ENCODE data around the gene ADCYAP1R1.

The ADCYAP1R1 gene

GRCh38 chr7:31076051-31076450 lies 23.9 kb downstream of the ADCYAP1R1 start:
- no peaks in the 10 kb centered on the region for H3K36me3 Mint-ChIP-seq (ENCODE audit: insufficient read depth)
- no peaks in the 10 kb centered on the region for H3K9me3 Mint-ChIP-seq
- H3K27ac Mint-ChIP-seq (ENCODE audit: low read depth): no peak overlapping the region
- DNase-seq (ENCODE audit: low spot score in 2 of 2): no peak
- H3K4me1 Mint-ChIP-seq: no peaks in the 10 kb centered on the region
- peaks cover 19% of the 10 kb centered on the region for H3K27me3 Mint-ChIP-seq
- ATAC-seq (replicated peaks; ENCODE audit: extremely low read depth, poor library complexity, severe bottlenecking): no peak
- H3K4me3 Mint-ChIP-seq: no peak overlapping the region

- ATAC-seq (replicated peaks; ENCODE audit: extremely low read depth, poor library complexity, severe bottlenecking) (no peak), DNase-seq (ENCODE audit: low spot score in 2 of 2) (no peak)
- peaks cover 22% of the 10 kb centered on the region for H3K27me3 Mint-ChIP-seq
- no peaks in the 10 kb centered on the region for H3K36me3 Mint-ChIP-seq (ENCODE audit: insufficient read depth)
- no peak overlapping the region for H3K27ac Mint-ChIP-seq (ENCODE audit: low read depth)
- H3K9me3 Mint-ChIP-seq: no peaks in the 10 kb centered on the region
- no peak overlapping the region for H3K4me3 Mint-ChIP-seq
- H3K4me1 Mint-ChIP-seq: no peaks in the 10 kb centered on the region
Measured at GRCh38 chr7:31076641-31077310, 24.7 kb downstream of the ADCYAP1R1 start.

- Mint-ChIP-seq H3K27ac (ENCODE audit: low read depth) (no peak overlapping the region), H3K27me3 (peaks cover 23% of the 10 kb centered on the region), H3K4me3 (no peak overlapping the region), H3K4me1 (no peaks in the 10 kb centered on the region), H3K9me3 (no peaks in the 10 kb centered on the region), H3K36me3 (ENCODE audit: insufficient read depth) (no peaks in the 10 kb centered on the region)
- no peak for DNase-seq (ENCODE audit: low spot score in 2 of 2)
- ATAC-seq (replicated peaks; ENCODE audit: extremely low read depth, poor library complexity, severe bottlenecking): no peak
Measured at GRCh38 chr7:31077484-31078362, 25.6 kb downstream of the ADCYAP1R1 start.

- no peak for ATAC-seq (replicated peaks; ENCODE audit: extremely low read depth, poor library complexity, severe bottlenecking)
- Mint-ChIP-seq H3K4me3 (no peak overlapping the region), H3K27ac (ENCODE audit: low read depth) (no peak overlapping the region), H3K4me1 (no peaks in the 10 kb centered on the region), H3K27me3 (peaks cover 24% of the 10 kb centered on the region), H3K36me3 (ENCODE audit: insufficient read depth) (no peaks in the 10 kb centered on the region), H3K9me3 (no peaks in the 10 kb centered on the region)
- no peak for DNase-seq (ENCODE audit: low spot score in 2 of 2)
Measured at GRCh38 chr7:31078363-31078990, 26.4 kb downstream of the ADCYAP1R1 start.

- Mint-ChIP-seq H3K27me3 (peaks cover 24% of the 10 kb centered on the region), H3K36me3 (ENCODE audit: insufficient read depth) (no peaks in the 10 kb centered on the region), H3K4me3 (no peak overlapping the region), H3K27ac (ENCODE audit: low read depth) (no peak overlapping the region), H3K4me1 (no peaks in the 10 kb centered on the region), H3K9me3 (no peaks in the 10 kb centered on the region)
- no peak for ATAC-seq (replicated peaks; ENCODE audit: extremely low read depth, poor library complexity, severe bottlenecking)
- no peak for DNase-seq (ENCODE audit: low spot score in 2 of 2)
Measured at GRCh38 chr7:31079126-31079823, 27.2 kb downstream of the ADCYAP1R1 start.

- Mint-ChIP-seq H3K4me3 (no peak overlapping the region), H3K27me3 (peaks cover 24% of the 10 kb centered on the region), H3K27ac (ENCODE audit: low read depth) (no peak overlapping the region), H3K9me3 (no peaks in the 10 kb centered on the region), H3K36me3 (ENCODE audit: insufficient read depth) (no peaks in the 10 kb centered on the region), H3K4me1 (no peaks in the 10 kb centered on the region)
- DNase-seq (ENCODE audit: low spot score in 2 of 2) (no peak), ATAC-seq (replicated peaks; ENCODE audit: extremely low read depth, poor library complexity, severe bottlenecking) (no peak)
Measured at GRCh38 chr7:31079824-31080511, 27.9 kb downstream of the ADCYAP1R1 start.

- Mint-ChIP-seq H3K4me3 (no peak overlapping the region), H3K36me3 (ENCODE audit: insufficient read depth) (no peaks in the 10 kb centered on the region), H3K27ac (ENCODE audit: low read depth) (no peak overlapping the region), H3K27me3 (peaks cover 24% of the 10 kb centered on the region), H3K4me1 (no peaks in the 10 kb centered on the region), H3K9me3 (no peaks in the 10 kb centered on the region)
- ATAC-seq (replicated peaks; ENCODE audit: extremely low read depth, poor library complexity, severe bottlenecking): no peak
- no peak for DNase-seq (ENCODE audit: low spot score in 2 of 2)
Measured at GRCh38 chr7:31080763-31081162, 28.7 kb downstream of the ADCYAP1R1 start.

- H3K9me3 Mint-ChIP-seq: no peaks in the 10 kb centered on the region
- no peaks in the 10 kb centered on the region for H3K4me1 Mint-ChIP-seq
- DNase-seq (ENCODE audit: low spot score in 2 of 2) (no peak), ATAC-seq (replicated peaks; ENCODE audit: extremely low read depth, poor library complexity, severe bottlenecking) (no peak)
- H3K27me3 Mint-ChIP-seq: peaks cover 24% of the 10 kb centered on the region
- H3K27ac Mint-ChIP-seq (ENCODE audit: low read depth): no peak overlapping the region
- no peak overlapping the region for H3K4me3 Mint-ChIP-seq
- no peaks in the 10 kb centered on the region for H3K36me3 Mint-ChIP-seq (ENCODE audit: insufficient read depth)
Measured at GRCh38 chr7:31082017-31082416, 29.9 kb downstream of the ADCYAP1R1 start.

- Mint-ChIP-seq H3K4me3 (no peak overlapping the region), H3K4me1 (no peaks in the 10 kb centered on the region), H3K9me3 (no peaks in the 10 kb centered on the region), H3K36me3 (ENCODE audit: insufficient read depth) (no peaks in the 10 kb centered on the region), H3K27me3 (peaks cover 24% of the 10 kb centered on the region), H3K27ac (ENCODE audit: low read depth) (no peak overlapping the region)
- ATAC-seq (replicated peaks; ENCODE audit: extremely low read depth, poor library complexity, severe bottlenecking) (no peak), DNase-seq (ENCODE audit: low spot score in 2 of 2) (no peak)
Measured at GRCh38 chr7:31082447-31082846, 30.3 kb downstream of the ADCYAP1R1 start.

- ATAC-seq (replicated peaks; ENCODE audit: extremely low read depth, poor library complexity, severe bottlenecking) (no peak), DNase-seq (ENCODE audit: low spot score in 2 of 2) (no peak)
- Mint-ChIP-seq H3K9me3 (no peaks in the 10 kb centered on the region), H3K27ac (ENCODE audit: low read depth) (no peak overlapping the region), H3K36me3 (ENCODE audit: insufficient read depth) (no peaks in the 10 kb centered on the region), H3K4me1 (no peaks in the 10 kb centered on the region), H3K4me3 (no peak overlapping the region), H3K27me3 (peaks cover 24% of the 10 kb centered on the region)
Measured at GRCh38 chr7:31083210-31083786, 31.2 kb downstream of the ADCYAP1R1 start.

GRCh38 chr7:31084226-31084625 lies 32.1 kb downstream of the ADCYAP1R1 start:
- Mint-ChIP-seq H3K36me3 (ENCODE audit: insufficient read depth) (no peaks in the 10 kb centered on the region), H3K4me1 (no peaks in the 10 kb centered on the region), H3K9me3 (no peaks in the 10 kb centered on the region), H3K27me3 (peaks cover 24% of the 10 kb centered on the region), H3K27ac (ENCODE audit: low read depth) (no peak overlapping the region), H3K4me3 (no peak overlapping the region)
- ATAC-seq (replicated peaks; ENCODE audit: extremely low read depth, poor library complexity, severe bottlenecking) (no peak), DNase-seq (ENCODE audit: low spot score in 2 of 2) (no peak)

- Mint-ChIP-seq H3K27ac (ENCODE audit: low read depth) (no peak overlapping the region), H3K4me1 (no peaks in the 10 kb centered on the region), H3K36me3 (ENCODE audit: insufficient read depth) (no peaks in the 10 kb centered on the region), H3K4me3 (no peak overlapping the region), H3K9me3 (no peaks in the 10 kb centered on the region), H3K27me3 (peaks cover 23% of the 10 kb centered on the region)
- DNase-seq (ENCODE audit: low spot score in 2 of 2): no peak
- no peak for ATAC-seq (replicated peaks; ENCODE audit: extremely low read depth, poor library complexity, severe bottlenecking)
Measured at GRCh38 chr7:31087351-31087750, 35.2 kb downstream of the ADCYAP1R1 start.
